Esophagus muscularis mucosa (tissue), 3 donors: Measurements from ENCODE around the gene CACNG7.

Experiments
- CTCF ChIP-seq, 3 experiments: fragments of 200-600 bp in 2 of 3; fragments of 450-650 bp in 1 of 3; sonication (generic) in 2 of 3; IDR thresholded peaks; one replicate each; pipeline ENCODE4 v1.5.1; 2017 to 2019; ENCODE audit warnings: antibody characterized with exemption in 3 of 3, mild to moderate bottlenecking in 2 of 3, moderate library complexity in 1 of 3
- POLR2A ChIP-seq: fragments of 450-650 bp; IDR thresholded peaks from one replicate; pipeline ENCODE4 v1.6.1; 2017; ENCODE audit warnings: antibody characterized with exemption, moderate library complexity, mild to moderate bottlenecking, low read depth

GRCh38 chr19:53907690-53908089 lies 1.4 kb upstream of the CACNG7 start:
- TF ChIP-seq CTCF (IDR thresholded peaks at IDR 0.05) (no peak), POLR2A (no peak)
